Hepatocyte (in vitro differentiated cells): Measurements from ENCODE around the gene ARMC7. TPM values are rescaled to one million over a fixed set of nuclear protein-coding genes. Genes with fewer than 3 reads are reported as not detected.

Source experiments
- DNase-seq: peaks from one replicate; pipeline ENCODE4 v3.0.0-alpha.2; 2016; ENCODE audit warnings: low spot score
- H2AFZ ChIP-seq: fragments of 200-600 bp; sonication (generic); 2 replicates; pipeline ENCODE4 v1.6.0; 2016; ENCODE audit warnings: antibody characterized with exemption, mild to moderate bottlenecking
- H3K27ac ChIP-seq: fragments of 200-600 bp; sonication (generic); 2 replicates; pipeline ENCODE4 v1.5.1; 2016; ENCODE audit warnings: mild to moderate bottlenecking
- H3K27me3 ChIP-seq: fragments of 200-600 bp; sonication (generic); 2 replicates; pipeline ENCODE4 v1.6.1; 2016
- H3K36me3 ChIP-seq: fragments of 200-600 bp; sonication (generic); replicated peaks from 2 replicates; pipeline ENCODE4 v1.5.1; 2016; ENCODE audit warnings: low read depth; ENCODE audit not compliant: insufficient read depth
- H3K4me1 ChIP-seq: fragments of 200-600 bp; sonication (generic); 2 replicates; pipeline ENCODE4 v1.5.1; 2016; ENCODE audit warnings: mild to moderate bottlenecking, moderate library complexity; ENCODE audit not compliant: insufficient read depth
- H3K4me2 ChIP-seq: fragments of 200-600 bp; sonication (generic); 2 replicates; pipeline ENCODE4 v1.6.0; 2016
- H3K4me3 ChIP-seq: fragments of 200-600 bp; sonication (generic); 2 replicates; pipeline ENCODE4 v1.5.1; 2016; ENCODE audit warnings: mild to moderate bottlenecking
- H3K79me2 ChIP-seq: fragments of 200-600 bp; sonication (generic); 2 replicates; pipeline ENCODE4 v1.6.0; 2017; ENCODE audit warnings: mild to moderate bottlenecking
- H3K9me2 ChIP-seq: fragments of 200-600 bp; sonication (generic); replicated peaks from 2 replicates; pipeline ENCODE4 v1.6.0; 2017; ENCODE audit warnings: mild to moderate bottlenecking; ENCODE audit not compliant: insufficient read depth
- H3K9me3 ChIP-seq: fragments of 200-600 bp; sonication (generic); 2 replicates; pipeline ENCODE4 v1.5.1; 2016; ENCODE audit warnings: low read depth, mild to moderate bottlenecking
- H4K20me1 ChIP-seq: fragments of 200-600 bp; sonication (generic); 2 replicates; pipeline ENCODE4 v1.6.0; 2016; ENCODE audit warnings: mild to moderate bottlenecking; ENCODE audit not compliant: insufficient read depth, poor library complexity, severe bottlenecking
- EZH2 ChIP-seq: fragments of 200-600 bp; sonication (generic); IDR thresholded peaks from 2 replicates; pipeline ENCODE4 v1.6.1; 2016; ENCODE audit warnings: antibody characterized with exemption, mild to moderate bottlenecking, borderline replicate concordance
- EZH2phosphoT487 ChIP-seq: fragments of 200-600 bp; sonication (generic); IDR thresholded peaks from one replicate; pipeline ENCODE4 v1.6.1; 2018; ENCODE audit warnings: antibody characterized with exemption, mild to moderate bottlenecking, low read depth, moderate library complexity; ENCODE audit not compliant: unreplicated experiment, severe bottlenecking
- WGBS: methylation state at CpG from one replicate; pipeline ENCODE4 v1.1.6; 2016; ENCODE audit warnings: low lambda C conversion rate; ENCODE audit errors: missing lambda C conversion rate; 5-methylcytosine and 5-hydroxymethylcytosine counted together
- polyA plus RNA-seq: library from polyadenylated mRNA; unstranded; fragments of >200 nt; fragmentation: Nextera tagmentation; extraction: Ambion mirVana; gene quantifications from 2 replicates; pipeline ENCODE4 v1.2.1, GENCODE V29; 2016
- total RNA-seq: library from RNA; depleted of rRNA; stranded (reverse); fragments of >200 nt; gene quantifications from 2 replicates; pipeline ENCODE4 v1.2.3, GENCODE V29; 2014
- TF ChIP-seq, protein P1 (sequence below): fragments of 200-600 bp; sonication (generic); IDR thresholded peaks from 2 replicates; pipeline ENCODE4 v1.5.1; 2016; ENCODE audit warnings: antibody characterized with exemption, mild to moderate bottlenecking; ENCODE audit not compliant: poor library complexity

Gene ARMC7
- total and polyA plus RNA-seq, 2 experiments from 2014 or later: 3.5 to 4.0 TPM

DNA sequence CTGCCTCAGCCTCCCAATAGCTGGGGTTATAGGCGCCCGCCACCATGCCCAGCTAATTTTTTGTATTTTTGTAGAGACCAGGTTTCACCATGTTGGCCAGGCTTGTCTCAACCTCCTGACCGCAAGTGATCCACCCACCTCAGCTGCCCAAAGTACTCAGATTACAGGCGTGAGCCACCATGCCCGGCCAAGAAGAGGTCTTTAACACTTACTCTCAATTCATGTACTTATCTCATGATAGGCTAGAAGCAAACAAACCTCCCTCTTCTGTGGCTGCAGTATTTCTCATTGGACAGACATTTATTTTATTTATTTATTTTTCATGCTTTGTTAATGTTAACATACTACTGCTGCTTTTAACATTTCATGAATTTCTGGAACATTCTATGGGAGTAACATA, 28.8 kb downstream of the ARMC7 start:
- WGBS: 90% methylated on average over 5 of the region's 5 CpGs
- Histone ChIP-seq H3K4me1 (no peaks in the 10 kb centered on the region), H3K79me2 (peaks cover 10% of the 10 kb centered on the region), H3K9me3 (no peaks in the 10 kb centered on the region), H3K27me3 (no peaks in the 10 kb centered on the region), H3K4me3 (no peak overlapping the region), H3K36me3 (no peaks in the 10 kb centered on the region), H2AFZ (no peak overlapping the region), H3K9me2 (no peaks in the 10 kb centered on the region), H3K4me2 (no peak overlapping the region), H3K27ac (no peak overlapping the region), H4K20me1 (no peaks in the 10 kb centered on the region)
- TF ChIP-seq EZH2: no peak
- no peak for DNase-seq

- WGBS: 82% methylated on average over 12 of the region's 13 CpGs
- Histone ChIP-seq H3K9me3 (no peaks in the 10 kb centered on the region), H3K79me2 (peaks cover 14% of the 10 kb centered on the region), H3K4me2 (no peak overlapping the region), H3K4me3 (no peak overlapping the region), H3K27ac (no peak overlapping the region), H3K36me3 (no peaks in the 10 kb centered on the region), H3K9me2 (no peaks in the 10 kb centered on the region), H3K27me3 (no peaks in the 10 kb centered on the region), H3K4me1 (no peaks in the 10 kb centered on the region), H2AFZ (no peak overlapping the region), H4K20me1 (no peaks in the 10 kb centered on the region)
- DNase-seq: no peak
- TF ChIP-seq EZH2 (no peak), EZH2phosphoT487 (no peak)
- TF ChIP-seq, protein P1, sequence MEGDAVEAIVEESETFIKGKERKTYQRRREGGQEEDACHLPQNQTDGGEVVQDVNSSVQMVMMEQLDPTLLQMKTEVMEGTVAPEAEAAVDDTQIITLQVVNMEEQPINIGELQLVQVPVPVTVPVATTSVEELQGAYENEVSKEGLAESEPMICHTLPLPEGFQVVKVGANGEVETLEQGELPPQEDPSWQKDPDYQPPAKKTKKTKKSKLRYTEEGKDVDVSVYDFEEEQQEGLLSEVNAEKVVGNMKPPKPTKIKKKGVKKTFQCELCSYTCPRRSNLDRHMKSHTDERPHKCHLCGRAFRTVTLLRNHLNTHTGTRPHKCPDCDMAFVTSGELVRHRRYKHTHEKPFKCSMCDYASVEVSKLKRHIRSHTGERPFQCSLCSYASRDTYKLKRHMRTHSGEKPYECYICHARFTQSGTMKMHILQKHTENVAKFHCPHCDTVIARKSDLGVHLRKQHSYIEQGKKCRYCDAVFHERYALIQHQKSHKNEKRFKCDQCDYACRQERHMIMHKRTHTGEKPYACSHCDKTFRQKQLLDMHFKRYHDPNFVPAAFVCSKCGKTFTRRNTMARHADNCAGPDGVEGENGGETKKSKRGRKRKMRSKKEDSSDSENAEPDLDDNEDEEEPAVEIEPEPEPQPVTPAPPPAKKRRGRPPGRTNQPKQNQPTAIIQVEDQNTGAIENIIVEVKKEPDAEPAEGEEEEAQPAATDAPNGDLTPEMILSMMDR: no peak
Measured at GRCh38 chr17:75142236-75142971, 32.6 kb downstream of the ARMC7 start.

DNA sequence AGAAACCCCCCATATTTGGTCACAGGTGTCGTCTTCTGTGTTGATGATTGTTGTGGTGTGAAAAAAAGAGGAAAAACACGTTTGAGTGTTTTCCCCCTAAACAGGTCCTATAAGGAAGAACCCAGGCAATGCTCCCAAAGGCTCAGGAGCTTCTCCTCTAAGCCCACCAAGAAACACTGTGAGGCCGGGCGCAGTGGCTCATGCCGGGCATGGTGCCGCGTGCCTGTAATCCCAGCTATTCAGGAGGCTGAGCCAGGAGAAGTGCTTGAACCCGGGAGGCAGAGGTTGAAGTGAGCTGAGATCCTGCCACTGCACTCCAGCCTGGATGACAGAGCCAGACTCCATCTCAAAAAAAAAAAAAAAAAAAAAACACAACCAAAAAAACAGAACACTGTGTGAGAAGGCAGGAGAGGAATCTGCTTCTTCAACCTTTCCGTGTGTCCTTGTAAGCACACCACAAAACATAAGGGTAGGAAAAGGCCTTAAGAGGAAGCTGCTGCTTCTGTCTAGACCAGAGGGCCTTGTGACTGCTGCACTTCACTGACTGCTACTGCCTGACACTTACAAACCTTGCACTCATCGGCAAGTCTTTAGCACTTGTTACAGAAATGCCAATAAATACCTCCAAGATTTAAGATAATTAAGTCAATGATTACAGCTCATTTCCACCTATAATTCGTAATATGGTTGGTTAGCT, 35.2 kb downstream of the ARMC7 start:
- no peaks in the 10 kb centered on the region for H3K27me3 ChIP-seq
- 94% methylated on average over 11 of the region's 11 CpGs for WGBS
- no peaks in the 10 kb centered on the region for H3K4me1 ChIP-seq
- H3K79me2 ChIP-seq: peaks cover 34% of the 10 kb centered on the region
- no peaks in the 10 kb centered on the region for H4K20me1 ChIP-seq
- H3K9me3 ChIP-seq: no peaks in the 10 kb centered on the region
- no peak for TF ChIP-seq EZH2phosphoT487
- no peaks in the 10 kb centered on the region for H3K36me3 ChIP-seq
- DNase-seq: no peak
- H3K4me3 ChIP-seq: no peak overlapping the region
- no peak overlapping the region for H2AFZ ChIP-seq
- H3K9me2 ChIP-seq: no peaks in the 10 kb centered on the region
- H3K27ac ChIP-seq: no peak overlapping the region
- no peak overlapping the region for H3K4me2 ChIP-seq

DNA sequence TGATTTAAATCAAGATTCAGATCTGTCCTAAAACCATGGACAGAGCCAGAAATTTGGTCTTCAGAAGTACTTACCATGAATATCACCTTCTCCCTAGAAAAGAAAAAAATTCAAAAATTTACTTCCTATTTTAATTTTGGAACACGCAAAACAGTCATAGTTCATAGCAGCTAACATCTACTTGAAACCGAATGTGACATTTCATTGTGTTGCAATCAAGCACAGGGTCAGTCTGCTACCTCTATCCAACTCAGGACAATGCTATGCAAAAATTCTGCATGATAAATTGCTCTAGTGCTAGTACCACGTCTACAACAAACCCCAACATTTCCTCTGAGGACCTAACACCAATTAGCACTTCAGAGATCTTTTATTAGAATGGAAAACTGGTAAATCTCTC, 36.8 kb downstream of the ARMC7 start:
- H3K36me3 ChIP-seq: no peaks in the 10 kb centered on the region
- H4K20me1 ChIP-seq: no peaks in the 10 kb centered on the region

More for the DNA sequence above, 36.8 kb downstream of the ARMC7 start:
- 93% methylated on average over 3 of the region's 3 CpGs for WGBS
- TF ChIP-seq EZH2phosphoT487 (no peak), EZH2 (no peak)
- TF ChIP-seq, protein P1: no peak
- Histone ChIP-seq H3K4me2 (no peak overlapping the region), H3K9me2 (no peaks in the 10 kb centered on the region), H3K9me3 (no peaks in the 10 kb centered on the region), H3K4me1 (no peaks in the 10 kb centered on the region), H2AFZ (no peak overlapping the region), H3K27me3 (no peaks in the 10 kb centered on the region), H3K27ac (no peak overlapping the region), H3K4me3 (no peak overlapping the region), H3K79me2 (peaks cover 47% of the 10 kb centered on the region)
- no peak for DNase-seq
